ENCODE data around the gene TMEM98.

- TF ChIP-seq, protein P1, sequence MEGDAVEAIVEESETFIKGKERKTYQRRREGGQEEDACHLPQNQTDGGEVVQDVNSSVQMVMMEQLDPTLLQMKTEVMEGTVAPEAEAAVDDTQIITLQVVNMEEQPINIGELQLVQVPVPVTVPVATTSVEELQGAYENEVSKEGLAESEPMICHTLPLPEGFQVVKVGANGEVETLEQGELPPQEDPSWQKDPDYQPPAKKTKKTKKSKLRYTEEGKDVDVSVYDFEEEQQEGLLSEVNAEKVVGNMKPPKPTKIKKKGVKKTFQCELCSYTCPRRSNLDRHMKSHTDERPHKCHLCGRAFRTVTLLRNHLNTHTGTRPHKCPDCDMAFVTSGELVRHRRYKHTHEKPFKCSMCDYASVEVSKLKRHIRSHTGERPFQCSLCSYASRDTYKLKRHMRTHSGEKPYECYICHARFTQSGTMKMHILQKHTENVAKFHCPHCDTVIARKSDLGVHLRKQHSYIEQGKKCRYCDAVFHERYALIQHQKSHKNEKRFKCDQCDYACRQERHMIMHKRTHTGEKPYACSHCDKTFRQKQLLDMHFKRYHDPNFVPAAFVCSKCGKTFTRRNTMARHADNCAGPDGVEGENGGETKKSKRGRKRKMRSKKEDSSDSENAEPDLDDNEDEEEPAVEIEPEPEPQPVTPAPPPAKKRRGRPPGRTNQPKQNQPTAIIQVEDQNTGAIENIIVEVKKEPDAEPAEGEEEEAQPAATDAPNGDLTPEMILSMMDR (IDR thresholded peaks at IDR 0.05): no peak
- no peak for TF ChIP-seq POLR2A (IDR thresholded peaks at IDR 0.05; ENCODE audit: low read depth)
- TF ChIP-seq POLR2AphosphoS5 (IDR thresholded peaks at IDR 0.05): no peak
- TF ChIP-seq EP300 (IDR thresholded peaks at IDR 0.05): no peak
Observed at GRCh38 chr17:32903774-32904673, 23.9 kb upstream of the TMEM98 start.

Data from esophagus muscularis mucosa (tissue), 4 donors.